ENCODE data around the gene BRD1. TPM values are rescaled to one million over a fixed set of nuclear protein-coding genes. Genes with fewer than 3 reads are reported as not detected.
A peak's percentile ranks its signal among the peaks of the same experiment; 100 is the strongest.

BRD1 gene
- total RNA-seq, 1 donor from 2014 or later = 27.7 TPM

DNA sequence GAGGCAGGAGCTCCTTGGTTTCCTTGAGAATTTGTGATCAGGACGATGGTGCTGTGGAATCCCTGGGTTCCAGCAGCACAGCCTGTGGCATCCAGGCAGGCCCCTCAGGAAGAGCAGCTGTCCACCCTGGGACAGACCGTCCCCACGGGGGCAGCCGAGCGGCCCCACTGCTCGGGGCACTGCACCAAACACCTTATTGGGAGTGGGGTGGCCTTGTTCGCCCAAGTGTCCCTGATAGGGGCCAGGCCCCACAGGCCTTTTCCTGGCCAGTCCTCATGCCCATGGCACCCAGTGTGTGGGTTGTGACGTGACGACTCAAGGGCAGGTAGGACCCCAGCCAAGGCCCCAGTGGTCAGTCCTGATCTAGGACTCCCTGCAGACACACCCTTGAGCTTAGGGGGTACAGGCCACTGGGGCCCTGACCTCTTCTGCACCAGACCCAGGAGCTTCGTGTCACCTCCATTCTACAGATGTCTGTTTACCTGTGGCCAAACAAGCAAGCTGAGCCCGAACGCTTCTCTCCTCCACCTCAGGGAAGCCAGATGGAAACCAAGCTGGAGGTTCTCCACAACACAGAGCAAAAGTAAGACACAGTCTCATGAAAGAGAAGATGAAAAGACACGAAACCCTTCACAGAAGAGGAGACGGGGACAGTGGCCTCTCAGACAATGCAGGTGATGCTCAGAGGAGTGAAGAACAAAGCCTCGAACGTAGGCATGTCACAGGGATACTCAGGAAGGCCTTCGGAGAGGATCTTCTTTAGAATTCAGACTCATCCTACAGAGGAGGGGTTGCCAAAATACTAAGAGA, 1.6 kb upstream of the BRD1 start:
- Mint-ChIP-seq H3K4me3 (ENCODE audit: unreplicated experiment) (peak overlapping the region; percentile 12), H3K36me3 (ENCODE audit: low read depth) (peaks cover 6% of the 10 kb centered on the region), H3K4me1 (ENCODE audit: low read depth) (peaks cover 21% of the 10 kb centered on the region), H3K9me3 (ENCODE audit: low read depth) (peaks cover 19% of the 10 kb centered on the region), H3K27me3 (ENCODE audit: low read depth) (peaks cover 1% of the 10 kb centered on the region), H3K27ac (ENCODE audit: unreplicated experiment) (no peak overlapping the region)
- TF ChIP-seq, protein P1, sequence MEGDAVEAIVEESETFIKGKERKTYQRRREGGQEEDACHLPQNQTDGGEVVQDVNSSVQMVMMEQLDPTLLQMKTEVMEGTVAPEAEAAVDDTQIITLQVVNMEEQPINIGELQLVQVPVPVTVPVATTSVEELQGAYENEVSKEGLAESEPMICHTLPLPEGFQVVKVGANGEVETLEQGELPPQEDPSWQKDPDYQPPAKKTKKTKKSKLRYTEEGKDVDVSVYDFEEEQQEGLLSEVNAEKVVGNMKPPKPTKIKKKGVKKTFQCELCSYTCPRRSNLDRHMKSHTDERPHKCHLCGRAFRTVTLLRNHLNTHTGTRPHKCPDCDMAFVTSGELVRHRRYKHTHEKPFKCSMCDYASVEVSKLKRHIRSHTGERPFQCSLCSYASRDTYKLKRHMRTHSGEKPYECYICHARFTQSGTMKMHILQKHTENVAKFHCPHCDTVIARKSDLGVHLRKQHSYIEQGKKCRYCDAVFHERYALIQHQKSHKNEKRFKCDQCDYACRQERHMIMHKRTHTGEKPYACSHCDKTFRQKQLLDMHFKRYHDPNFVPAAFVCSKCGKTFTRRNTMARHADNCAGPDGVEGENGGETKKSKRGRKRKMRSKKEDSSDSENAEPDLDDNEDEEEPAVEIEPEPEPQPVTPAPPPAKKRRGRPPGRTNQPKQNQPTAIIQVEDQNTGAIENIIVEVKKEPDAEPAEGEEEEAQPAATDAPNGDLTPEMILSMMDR (IDR thresholded peaks at IDR 0.05) = no peak
- no peak for DNase-seq (ENCODE audit: low spot score)

DNA sequence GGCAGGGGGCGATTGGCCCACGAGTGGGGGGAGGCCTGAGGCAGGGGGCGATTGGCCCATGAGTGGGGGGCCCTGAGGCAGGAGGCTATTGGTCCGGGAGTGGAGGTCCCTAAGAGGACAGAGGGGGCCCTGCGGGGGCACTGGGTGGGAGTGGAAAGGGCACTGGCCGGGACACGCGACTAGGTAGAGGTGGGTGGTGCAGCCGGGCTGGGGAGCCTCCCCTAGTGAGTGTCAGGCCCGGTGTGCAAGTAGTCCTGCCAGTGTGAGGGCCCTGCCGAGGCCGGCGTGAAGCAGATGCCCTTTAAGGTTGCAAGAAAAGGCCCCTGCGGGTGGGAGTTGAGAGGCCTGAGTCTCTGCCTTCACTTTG, 909 bp upstream of the BRD1 start:
- Mint-ChIP-seq H3K27ac (ENCODE audit: unreplicated experiment) (no peak overlapping the region), H3K27me3 (ENCODE audit: low read depth) (peaks cover 1% of the 10 kb centered on the region), H3K4me3 (ENCODE audit: unreplicated experiment) (peak overlapping the region; percentile 33), H3K36me3 (ENCODE audit: low read depth) (peaks cover 12% of the 10 kb centered on the region), H3K9me3 (ENCODE audit: low read depth) (peaks cover 19% of the 10 kb centered on the region), H3K4me1 (ENCODE audit: low read depth) (peaks cover 27% of the 10 kb centered on the region)
- peak; percentile 95 for DNase-seq (ENCODE audit: low spot score)
- TF ChIP-seq, protein P1 (IDR thresholded peaks at IDR 0.05) = no peak

DNA sequence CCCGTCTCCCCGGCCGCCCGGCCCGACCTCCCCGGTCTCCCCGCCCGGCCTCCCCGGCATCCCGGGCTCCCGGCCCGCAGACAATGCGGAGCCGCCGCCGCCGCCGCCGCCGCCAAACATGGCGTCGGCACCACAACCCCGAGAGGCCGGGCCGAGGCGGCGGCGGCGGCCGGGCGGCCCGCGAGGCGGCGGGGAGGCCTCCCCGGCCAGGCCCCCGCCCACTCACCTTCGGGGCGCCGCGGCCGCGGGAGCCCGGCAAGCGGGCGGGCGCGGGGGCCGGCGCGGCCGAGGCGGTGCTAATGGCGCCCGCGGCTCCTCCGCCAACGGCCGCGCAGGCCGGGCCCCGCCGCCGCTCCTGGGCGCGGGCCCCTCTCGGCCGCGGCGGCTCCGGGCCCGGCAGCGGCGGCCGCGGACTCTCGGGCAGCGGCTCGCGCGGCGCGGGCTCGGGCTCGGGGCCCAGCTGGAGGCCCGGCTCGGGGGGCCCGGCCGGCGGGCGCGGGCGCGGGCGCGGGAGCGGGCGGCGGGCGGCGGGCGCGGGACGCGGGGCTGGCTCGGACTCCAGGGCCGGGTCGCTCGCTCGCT, 311 bp downstream of the BRD1 start:
- TF ChIP-seq, protein P1 (IDR thresholded peaks at IDR 0.05) = no peak
- Mint-ChIP-seq H3K4me1 (ENCODE audit: low read depth) (peaks cover 29% of the 10 kb centered on the region), H3K27ac (ENCODE audit: unreplicated experiment) (no peak overlapping the region), H3K4me3 (ENCODE audit: unreplicated experiment) (peak overlapping the region; percentile 50), H3K27me3 (ENCODE audit: low read depth) (peaks cover 1% of the 10 kb centered on the region), H3K36me3 (ENCODE audit: low read depth) (peaks cover 16% of the 10 kb centered on the region), H3K9me3 (ENCODE audit: low read depth) (peaks cover 16% of the 10 kb centered on the region)
- no peak for DNase-seq (ENCODE audit: low spot score)

DNA sequence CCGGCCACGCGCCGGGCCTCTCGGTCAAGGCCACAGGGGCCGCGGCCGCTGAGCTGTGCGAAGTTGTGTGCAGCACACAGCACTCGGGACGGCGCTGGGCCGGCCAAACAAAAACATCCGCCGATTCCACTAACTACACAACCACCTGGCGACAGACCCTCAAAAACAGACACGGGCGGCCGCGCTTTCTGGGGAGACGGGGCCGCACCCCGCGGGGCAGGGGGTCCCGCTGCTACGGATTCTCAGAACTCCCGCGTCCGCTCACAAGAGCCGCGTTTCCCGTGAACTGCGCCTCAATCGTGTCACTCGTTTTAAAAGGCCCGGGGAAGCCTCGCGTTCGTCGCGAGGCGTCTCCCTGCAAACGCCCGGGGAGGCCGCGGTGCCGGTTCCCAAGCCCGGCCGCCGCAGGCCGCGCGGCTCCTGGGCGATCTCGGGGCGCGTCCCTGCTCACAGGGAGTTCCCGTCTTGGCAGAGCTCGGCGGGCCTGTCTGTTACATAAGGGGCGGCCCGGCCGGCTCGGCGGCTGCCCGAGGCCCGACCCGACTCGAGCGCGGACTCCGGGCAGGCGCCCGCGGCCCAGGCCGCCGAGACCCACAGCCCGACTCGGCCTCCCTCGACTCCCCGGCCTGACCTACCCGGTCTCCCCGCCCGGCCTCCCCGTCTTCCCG, 936 bp downstream of the BRD1 start:
- Mint-ChIP-seq H3K4me3 (ENCODE audit: unreplicated experiment) (peak overlapping the region; percentile 86), H3K4me1 (ENCODE audit: low read depth) (peaks cover 29% of the 10 kb centered on the region), H3K9me3 (ENCODE audit: low read depth) (peaks cover 16% of the 10 kb centered on the region), H3K27ac (ENCODE audit: unreplicated experiment) (peak overlapping the region; percentile 95), H3K27me3 (ENCODE audit: low read depth) (peaks cover 1% of the 10 kb centered on the region), H3K36me3 (ENCODE audit: low read depth) (peaks cover 18% of the 10 kb centered on the region)
- TF ChIP-seq, protein P1 (IDR thresholded peaks at IDR 0.05) = no peak
- DNase-seq (ENCODE audit: low spot score) = no peak

DNA sequence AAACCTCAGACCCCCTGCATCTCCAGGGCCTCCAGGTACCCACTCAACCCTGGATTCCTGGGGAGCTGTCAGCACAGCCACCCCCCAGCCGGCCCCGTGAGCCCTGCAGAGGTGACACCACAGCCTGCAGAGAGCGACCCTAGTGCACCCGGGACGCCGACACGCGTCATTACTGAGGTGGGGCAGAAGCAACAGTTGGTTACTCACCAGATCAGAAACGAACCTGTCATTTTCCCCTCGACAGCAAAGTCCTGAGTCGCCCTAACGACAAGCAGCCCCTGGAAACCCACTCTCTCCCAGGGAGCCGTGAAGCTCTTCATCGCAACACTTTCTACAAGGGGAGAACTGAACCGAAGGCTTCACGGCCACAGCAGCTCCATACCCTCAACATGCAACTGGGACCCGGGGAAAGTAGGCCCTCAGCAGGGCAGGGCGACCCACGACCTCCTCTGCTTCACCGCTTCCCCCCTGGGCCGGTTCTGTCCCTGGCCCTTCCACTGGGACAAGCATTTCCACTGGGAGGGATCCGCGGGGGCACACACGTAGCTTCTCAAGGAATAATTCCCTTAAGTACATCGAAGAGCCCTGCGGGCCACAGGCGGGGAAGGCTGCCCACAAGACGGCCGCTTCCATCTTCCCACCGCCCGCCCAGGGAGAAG, 1.6 kb downstream of the BRD1 start:
- Mint-ChIP-seq H3K4me1 (ENCODE audit: low read depth) (peaks cover 29% of the 10 kb centered on the region), H3K36me3 (ENCODE audit: low read depth) (peaks cover 17% of the 10 kb centered on the region), H3K9me3 (ENCODE audit: low read depth) (peaks cover 11% of the 10 kb centered on the region), H3K4me3 (ENCODE audit: unreplicated experiment) (peak overlapping the region; percentile 86), H3K27ac (ENCODE audit: unreplicated experiment) (peak overlapping the region; percentile 95), H3K27me3 (ENCODE audit: low read depth) (peaks cover 1% of the 10 kb centered on the region)
- DNase-seq (ENCODE audit: low spot score) = no peak
- TF ChIP-seq, protein P1 (IDR thresholded peaks at IDR 0.05) = no peak

All from chondrocyte (in vitro differentiated cells).